Mucosa of descending colon (tissue), 3 donors: ENCODE measurements around the gene SH2D4B. TPM values are rescaled to one million over a fixed set of nuclear protein-coding genes. Genes with fewer than 3 reads are reported as not detected.

Source experiments
- ATAC-seq: fragments of 200-7000 bp; cut with Tn5 transposase; one replicate; pipeline ENCODE4 v1.9.1; 2020; ENCODE audit warnings: mild to moderate bottlenecking, moderate library complexity
- DNase-seq, 3 donors: peaks; one replicate each; pipeline ENCODE4 v3.0.0-alpha.2; 2020
- H3K36me3 ChIP-seq: fragments of 200-600 bp; one replicate; pipeline ENCODE4 v1.8.0; 2021; ENCODE audit warnings: low read depth, mild to moderate bottlenecking
- H3K4me1 ChIP-seq: fragments of 200-600 bp; one replicate; pipeline ENCODE4 v1.8.0; 2021; ENCODE audit warnings: low read depth, mild to moderate bottlenecking
- H3K4me3 ChIP-seq: fragments of 200-600 bp; one replicate; pipeline ENCODE4 v1.8.0; 2021; ENCODE audit warnings: mild to moderate bottlenecking
- H3K9me3 ChIP-seq: fragments of 200-600 bp; one replicate; pipeline ENCODE4 v1.8.0; 2021; ENCODE audit warnings: mild to moderate bottlenecking
- intact Hi-C, 2 donors: fragments of 100-400 bp; cut with DNase I in 1 of 2; cut with micrococcal nuclease in 1 of 2; formaldehyde crosslinking; loops; one replicate each; pipeline versions ENCODE4 v1.11.0 to v1.11.1; 2022; cut with DNase I, micrococcal nuclease
- total RNA-seq, 3 donors: library from RNA; stranded (reverse); fragmentation: NEBNext Ultra II Directional in 2 of 3; extraction: Animal tissue kit (Norgen Biotek cat#: 25700) in 2 of 3; gene quantifications; one replicate each; pipeline versions ENCODE4 v1.2.1 to v1.2.4, GENCODE V29; 2021 to 2023
- TF ChIP-seq, protein P1 (sequence below): fragments of 200-600 bp; IDR thresholded peaks from one replicate; pipeline ENCODE4 v1.8.0; 2022; ENCODE audit warnings: antibody characterized with exemption, mild to moderate bottlenecking
- donor health status: DM: no; HTN: no; CAD: no; lungs with moderate emphysema.
- donor health status: DM: no; HTN: no; CAD: no.
- donor health status: DM: no; HTN: yes; CAD: no.

SH2D4B gene
- total RNA-seq, 3 donors from 2014 or later = not detected

DNA sequence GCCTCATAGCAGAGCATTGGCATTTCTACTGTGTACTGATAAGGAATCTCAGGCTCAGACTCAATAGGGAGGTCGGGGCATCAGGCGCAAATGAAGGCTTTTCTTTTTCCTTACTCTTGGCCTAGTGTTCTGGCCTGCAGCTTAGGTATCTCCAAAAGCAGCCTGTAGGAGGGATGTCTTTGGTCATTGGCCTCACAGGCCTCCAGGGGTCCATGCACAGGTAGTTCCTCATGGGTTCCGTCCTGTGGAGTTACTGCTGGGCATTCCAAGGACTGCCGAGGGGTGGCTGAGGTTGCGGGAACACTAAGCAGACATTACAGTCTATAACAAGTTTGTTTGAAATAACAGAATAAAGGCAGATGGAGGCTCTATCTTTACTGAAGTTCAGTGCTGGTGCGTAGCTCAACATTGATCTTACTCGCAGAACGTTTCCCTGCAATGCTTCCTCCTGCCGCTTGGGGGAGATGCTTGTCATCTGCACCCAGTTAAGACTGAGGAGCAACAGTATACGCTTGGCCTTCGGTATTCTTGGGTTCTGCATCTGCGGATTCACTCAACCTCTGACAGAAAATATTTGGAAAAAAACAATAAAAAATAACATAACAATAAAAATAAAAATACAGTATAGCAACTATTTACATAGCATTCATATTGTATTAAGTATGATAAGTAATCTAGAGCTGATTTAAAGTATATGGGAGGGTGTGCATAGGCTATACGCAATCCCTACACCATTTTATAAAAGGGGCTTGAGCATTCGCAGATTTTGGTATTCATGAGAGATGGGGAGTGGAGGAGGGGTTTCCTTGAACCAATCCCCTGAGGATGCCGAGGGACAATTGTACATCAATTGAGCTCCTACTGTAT is 58.9 kb downstream of the SH2D4B start:
- no peaks in the 10 kb centered on the region for H3K36me3 ChIP-seq
- TF ChIP-seq, protein P1, sequence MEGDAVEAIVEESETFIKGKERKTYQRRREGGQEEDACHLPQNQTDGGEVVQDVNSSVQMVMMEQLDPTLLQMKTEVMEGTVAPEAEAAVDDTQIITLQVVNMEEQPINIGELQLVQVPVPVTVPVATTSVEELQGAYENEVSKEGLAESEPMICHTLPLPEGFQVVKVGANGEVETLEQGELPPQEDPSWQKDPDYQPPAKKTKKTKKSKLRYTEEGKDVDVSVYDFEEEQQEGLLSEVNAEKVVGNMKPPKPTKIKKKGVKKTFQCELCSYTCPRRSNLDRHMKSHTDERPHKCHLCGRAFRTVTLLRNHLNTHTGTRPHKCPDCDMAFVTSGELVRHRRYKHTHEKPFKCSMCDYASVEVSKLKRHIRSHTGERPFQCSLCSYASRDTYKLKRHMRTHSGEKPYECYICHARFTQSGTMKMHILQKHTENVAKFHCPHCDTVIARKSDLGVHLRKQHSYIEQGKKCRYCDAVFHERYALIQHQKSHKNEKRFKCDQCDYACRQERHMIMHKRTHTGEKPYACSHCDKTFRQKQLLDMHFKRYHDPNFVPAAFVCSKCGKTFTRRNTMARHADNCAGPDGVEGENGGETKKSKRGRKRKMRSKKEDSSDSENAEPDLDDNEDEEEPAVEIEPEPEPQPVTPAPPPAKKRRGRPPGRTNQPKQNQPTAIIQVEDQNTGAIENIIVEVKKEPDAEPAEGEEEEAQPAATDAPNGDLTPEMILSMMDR = peak; percentile 85
- H3K4me1 ChIP-seq = no peaks in the 10 kb centered on the region
- intact Hi-C loops = no loop called here
- H3K4me3 ChIP-seq = no peak overlapping the region
- no peaks in the 10 kb centered on the region for H3K9me3 ChIP-seq
- DNase-seq (peak in 2 of 3 donors; percentile 34 to 57), ATAC-seq (peak; percentile 85)

DNA sequence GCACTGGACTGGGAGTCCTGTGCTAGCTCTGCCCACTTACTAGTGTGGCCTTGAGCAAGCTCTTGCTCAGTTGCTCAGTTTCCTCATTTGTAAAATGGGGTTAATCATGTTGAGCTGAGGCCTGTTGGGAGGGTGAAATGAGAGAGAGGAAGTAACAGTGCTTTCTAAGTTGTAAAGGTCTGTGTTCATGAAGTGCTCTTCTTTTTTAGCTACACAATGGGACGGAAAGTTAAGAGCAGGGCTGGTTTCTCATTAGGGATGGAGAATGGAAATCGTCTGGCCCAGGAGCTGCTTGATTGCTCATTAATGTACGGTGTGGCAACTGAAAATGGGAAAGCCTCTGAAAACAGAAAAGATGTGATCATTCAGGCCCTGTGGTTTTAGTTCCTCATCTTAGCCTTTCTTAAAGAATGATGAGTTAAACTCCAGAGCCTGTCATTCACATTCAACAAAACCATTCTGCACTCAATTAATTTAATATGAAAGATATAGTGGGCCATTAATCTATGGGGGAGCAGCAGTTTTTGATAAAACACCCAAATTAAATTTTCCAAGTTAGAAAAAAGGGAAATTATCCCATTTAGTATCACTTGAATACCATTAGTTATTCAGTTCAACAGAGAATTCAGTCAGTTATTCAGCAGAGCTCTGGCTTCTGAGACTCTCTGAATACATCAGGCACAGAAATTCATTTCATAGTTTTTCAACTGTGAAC is 60.5 kb downstream of the SH2D4B start:
- DNase-seq = no peak
- Histone ChIP-seq H3K9me3 (no peaks in the 10 kb centered on the region), H3K36me3 (no peaks in the 10 kb centered on the region), H3K4me1 (no peaks in the 10 kb centered on the region), H3K4me3 (no peak overlapping the region)
- intact Hi-C loops = no loop called here
- ATAC-seq = no peak
- TF ChIP-seq, protein P1 = no peak

DNA sequence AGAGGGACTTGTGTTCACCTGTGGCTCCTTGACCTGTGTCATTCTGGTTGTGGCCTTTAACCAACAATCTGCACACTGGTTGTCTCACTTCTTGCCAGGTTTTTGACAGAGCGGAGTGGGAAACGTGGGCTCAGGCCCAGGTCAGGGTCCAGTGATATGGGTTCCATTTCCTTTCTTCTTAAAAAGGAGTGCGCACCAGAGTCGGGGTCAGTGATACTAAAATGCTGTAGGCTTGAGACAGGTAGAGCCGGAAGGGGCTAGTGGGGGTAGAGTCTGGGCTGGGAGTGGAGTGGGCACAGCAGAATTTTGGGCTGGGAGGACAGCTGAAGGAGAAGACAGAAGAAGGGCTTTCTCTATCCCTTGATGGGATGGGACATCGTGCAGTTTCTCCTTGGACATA is 61.2 kb downstream of the SH2D4B start:
- intact Hi-C loops = no loop called here
- H3K36me3 ChIP-seq = no peaks in the 10 kb centered on the region
- no peaks in the 10 kb centered on the region for H3K4me1 ChIP-seq
- ATAC-seq (no peak), DNase-seq (no peak)
- no peak overlapping the region for H3K4me3 ChIP-seq
- TF ChIP-seq, protein P1 = no peak
- no peaks in the 10 kb centered on the region for H3K9me3 ChIP-seq

DNA sequence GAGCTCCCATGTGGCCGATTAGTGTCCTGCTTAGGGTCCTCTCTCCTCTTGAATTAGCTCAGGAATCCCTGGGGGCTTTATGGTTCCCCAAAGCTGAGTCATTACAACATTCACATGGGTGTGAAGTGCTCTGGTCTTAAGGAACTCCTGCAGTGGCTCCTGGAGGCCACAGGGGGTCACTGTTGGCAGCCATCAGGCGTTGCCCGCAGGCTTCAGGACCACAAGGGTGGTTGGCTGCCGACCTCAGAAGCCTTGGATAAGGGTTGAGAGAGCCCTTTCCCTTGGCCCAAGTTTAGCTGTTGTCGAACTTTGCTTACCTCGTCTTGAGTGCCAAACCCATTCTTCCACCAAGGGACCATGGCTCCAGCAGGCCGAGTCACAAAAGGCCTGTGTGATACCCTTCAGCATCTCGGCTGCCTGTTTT is 61.7 kb downstream of the SH2D4B start:
- TF ChIP-seq, protein P1 = peak; percentile 57
- H3K9me3 ChIP-seq = no peaks in the 10 kb centered on the region
- H3K4me1 ChIP-seq = no peaks in the 10 kb centered on the region
- peak; percentile 83 for ATAC-seq
- peak; percentile 19 to 55 (median 38) for DNase-seq
- intact Hi-C loops = no loop called here
- H3K4me3 ChIP-seq = no peak overlapping the region
- H3K36me3 ChIP-seq = no peaks in the 10 kb centered on the region

DNA sequence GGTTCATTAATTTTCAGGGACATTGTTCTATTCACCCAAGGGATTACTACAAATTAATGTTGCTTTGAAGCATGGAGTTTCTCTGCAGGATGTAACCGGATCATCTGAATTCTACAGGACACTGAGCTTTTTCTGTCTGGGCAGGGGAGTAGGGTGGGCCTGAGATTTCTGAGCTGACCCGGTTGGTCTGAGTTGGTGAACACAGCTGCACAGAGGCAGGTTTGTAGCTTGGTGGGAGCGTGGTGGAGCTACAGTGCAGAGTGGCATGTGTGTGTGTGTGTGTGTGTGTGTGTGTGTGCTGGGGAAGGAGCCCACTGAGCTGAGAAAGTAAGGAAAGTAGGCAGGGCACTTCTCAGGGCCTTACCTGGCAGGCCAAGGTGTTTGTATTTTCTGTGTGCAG is 62.6 kb downstream of the SH2D4B start:
- TF ChIP-seq, protein P1 = no peak
- no peak for ATAC-seq
- Histone ChIP-seq H3K36me3 (no peaks in the 10 kb centered on the region), H3K4me3 (no peak overlapping the region), H3K4me1 (no peaks in the 10 kb centered on the region), H3K9me3 (no peaks in the 10 kb centered on the region)
- intact Hi-C loops = no loop called here
- no peak for DNase-seq
